DMS53 (cell line): ENCODE measurements around the gene ARHGEF3.
A peak's percentile ranks its signal among the peaks of the same experiment; 100 is the strongest.

Experiments used
- DNase-seq: peaks from one replicate; lab custom pipeline; 2025; lab: John Stamatoyannopoulos, UW

Gene ARHGEF3

GRCh38 chr3:56823421-56823926 lies 21.7 kb upstream of the ARHGEF3 start:
- DNase-seq, result no peak

- DNase-seq, result peak; percentile 13
Observed at GRCh38 chr3:56822501-56822900, 20.8 kb upstream of the ARHGEF3 start.

GRCh38 chr3:56819016-56819809 lies 17.5 kb upstream of the ARHGEF3 start:
- peak; percentile 55 for DNase-seq

- DNase-seq, result peak; percentile 17
Observed at GRCh38 chr3:56818156-56818985, 16.6 kb upstream of the ARHGEF3 start.

GRCh38 chr3:56817646-56818045 lies 15.9 kb upstream of the ARHGEF3 start:
- no peak for DNase-seq

- DNase-seq, result no peak
Observed at GRCh38 chr3:56816061-56816460, 14.3 kb upstream of the ARHGEF3 start.

- DNase-seq, result no peak
Observed at GRCh38 chr3:56815589-56815988, 13.8 kb upstream of the ARHGEF3 start.

GRCh38 chr3:56813653-56813960 lies 11.9 kb upstream of the ARHGEF3 start:
- DNase-seq, result no peak

- DNase-seq, result no peak
Observed at GRCh38 chr3:56812754-56813652, 11.3 kb upstream of the ARHGEF3 start.

GRCh38 chr3:56811546-56812202 lies 9.9 kb upstream of the ARHGEF3 start:
- no peak for DNase-seq

GRCh38 chr3:56810577-56811545 lies 9.1 kb upstream of the ARHGEF3 start:
- peak; percentile 1 for DNase-seq

GRCh38 chr3:56806407-56806806 lies 4.7 kb upstream of the ARHGEF3 start:
- no peak for DNase-seq

GRCh38 chr3:56802790-56803189 lies 1.0 kb upstream of the ARHGEF3 start:
- no peak for DNase-seq

- no peak for DNase-seq
Observed at GRCh38 chr3:56802378-56802745, 613 bp upstream of the ARHGEF3 start.

GRCh38 chr3:56800832-56801661 lies 702 bp downstream of the ARHGEF3 start:
- peak; percentile 44 for DNase-seq

GRCh38 chr3:56800130-56800831 lies 1.5 kb downstream of the ARHGEF3 start:
- no peak for DNase-seq

- peak; percentile 58 for DNase-seq
Observed at GRCh38 chr3:56799251-56799882, 2.4 kb downstream of the ARHGEF3 start.

GRCh38 chr3:56796996-56797395 lies 4.8 kb downstream of the ARHGEF3 start:
- DNase-seq, result no peak
